BLaER1 (cell line): ENCODE data around the gene LPAR3.

ENCODE experiments used
- H3K27ac ChIP-seq: shearing (Covaris generic); formaldehyde crosslinking; 2 replicates; pipeline ENCODE4 v1.8.1; 2022
- H3K27me3 ChIP-seq: shearing (Covaris generic); formaldehyde crosslinking; 2 replicates; pipeline ENCODE4 v1.8.1; 2022
- H3K36me3 ChIP-seq: shearing (Covaris generic); formaldehyde crosslinking; 2 replicates; pipeline ENCODE4 v1.8.1; 2022
- H3K4me1 ChIP-seq: shearing (Covaris generic); formaldehyde crosslinking; 2 replicates; pipeline ENCODE4 v1.8.1; 2022
- H3K4me2 ChIP-seq: shearing (Covaris generic); formaldehyde crosslinking; 2 replicates; pipeline ENCODE4 v1.8.1; 2022
- H3K4me3 ChIP-seq: shearing (Covaris generic); formaldehyde crosslinking; 2 replicates; pipeline ENCODE4 v1.8.1; 2022
- H3K9ac ChIP-seq: shearing (Covaris generic); formaldehyde crosslinking; 2 replicates; pipeline ENCODE4 v1.8.1; 2022
- H3K9me3 ChIP-seq: shearing (Covaris generic); formaldehyde crosslinking; 2 replicates; pipeline ENCODE4 v1.8.1; 2022
- H4K20me1 ChIP-seq: shearing (Covaris generic); formaldehyde crosslinking; 2 replicates; pipeline ENCODE4 v1.8.1; 2022
- Cebpa-rat ChIP-seq: shearing (Covaris generic); IDR thresholded peaks from 2 replicates; pipeline ENCODE4 v1.8.1; 2022

LPAR3 gene

GRCh38 chr1:84802567-84803232 is 90.3 kb downstream of the LPAR3 start:
- H3K4me2 ChIP-seq, result no peak overlapping the region
- no peak for TF ChIP-seq Cebpa-rat

GRCh38 chr1:84800090-84801073 is 92.6 kb downstream of the LPAR3 start:
- Histone ChIP-seq H3K4me3 (no peak overlapping the region), H3K36me3 (no peaks in the 10 kb centered on the region), H3K9me3 (no peaks in the 10 kb centered on the region), H4K20me1 (no peaks in the 10 kb centered on the region), H3K4me2 (no peak overlapping the region), H3K27me3 (no peaks in the 10 kb centered on the region), H3K27ac (no peak overlapping the region), H3K4me1 (peaks cover 5% of the 10 kb centered on the region), H3K9ac (no peak overlapping the region)
- no peak for TF ChIP-seq Cebpa-rat

More at GRCh38 chr1:84802567-84803232, 90.3 kb downstream of the LPAR3 start:
- H3K27me3 ChIP-seq, result no peaks in the 10 kb centered on the region
- H3K36me3 ChIP-seq, result no peaks in the 10 kb centered on the region
- no peaks in the 10 kb centered on the region for H3K9me3 ChIP-seq
- peaks cover 5% of the 10 kb centered on the region for H3K4me1 ChIP-seq
- no peak overlapping the region for H3K4me3 ChIP-seq
- H3K9ac ChIP-seq, result no peak overlapping the region
- H3K27ac ChIP-seq, result no peak overlapping the region
- H4K20me1 ChIP-seq, result no peaks in the 10 kb centered on the region

GRCh38 chr1:84797603-84798002 is 95.4 kb downstream of the LPAR3 start:
- Histone ChIP-seq H3K9me3 (no peaks in the 10 kb centered on the region), H3K27me3 (no peaks in the 10 kb centered on the region), H3K4me2 (no peak overlapping the region), H3K4me1 (peaks cover 5% of the 10 kb centered on the region), H3K36me3 (no peaks in the 10 kb centered on the region), H3K4me3 (no peak overlapping the region), H4K20me1 (no peaks in the 10 kb centered on the region), H3K9ac (no peak overlapping the region), H3K27ac (no peak overlapping the region)
- no peak for TF ChIP-seq Cebpa-rat

GRCh38 chr1:84795966-84796600 is 96.9 kb downstream of the LPAR3 start:
- H3K9ac ChIP-seq, result no peak overlapping the region
- H3K4me2 ChIP-seq, result no peak overlapping the region
- no peaks in the 10 kb centered on the region for H3K27me3 ChIP-seq
- H3K9me3 ChIP-seq, result no peaks in the 10 kb centered on the region; the same call in 1 of the 2 replicates
- no peak overlapping the region for H3K27ac ChIP-seq
- H3K4me1 ChIP-seq, result peaks cover 5% of the 10 kb centered on the region
- H4K20me1 ChIP-seq, result no peaks in the 10 kb centered on the region
- no peaks in the 10 kb centered on the region for H3K36me3 ChIP-seq
- no peak for TF ChIP-seq Cebpa-rat
- H3K4me3 ChIP-seq, result no peak overlapping the region

- Histone ChIP-seq H3K4me2 (no peak overlapping the region), H3K4me3 (no peak overlapping the region), H3K27ac (no peak overlapping the region), H3K9me3 (no peaks in the 10 kb centered on the region; the same call in 1 of the 2 replicates), H3K9ac (no peak overlapping the region), H3K27me3 (no peaks in the 10 kb centered on the region), H3K36me3 (no peaks in the 10 kb centered on the region), H4K20me1 (no peaks in the 10 kb centered on the region), H3K4me1 (peaks cover 5% of the 10 kb centered on the region)
- TF ChIP-seq Cebpa-rat, result no peak
Observed at GRCh38 chr1:84795213-84795612, 97.8 kb downstream of the LPAR3 start.

GRCh38 chr1:84792421-84792820 is 100.6 kb downstream of the LPAR3 start:
- no peak for TF ChIP-seq Cebpa-rat
- Histone ChIP-seq H3K36me3 (no peaks in the 10 kb centered on the region), H4K20me1 (no peaks in the 10 kb centered on the region)

GRCh38 chr1:84789014-84789413 is 104.0 kb downstream of the LPAR3 start:
- H3K27me3 ChIP-seq, result no peaks in the 10 kb centered on the region
- no peak overlapping the region for H3K27ac ChIP-seq
- no peak overlapping the region for H3K4me2 ChIP-seq
- no peaks in the 10 kb centered on the region for H4K20me1 ChIP-seq
- TF ChIP-seq Cebpa-rat, result no peak
- no peaks in the 10 kb centered on the region for H3K36me3 ChIP-seq
- no peak overlapping the region for H3K4me3 ChIP-seq
- no peak overlapping the region for H3K9ac ChIP-seq
- H3K9me3 ChIP-seq, result no peaks in the 10 kb centered on the region; the same call in 1 of the 2 replicates
- H3K4me1 ChIP-seq, result no peaks in the 10 kb centered on the region

More at GRCh38 chr1:84792421-84792820, 100.6 kb downstream of the LPAR3 start:
- H3K4me1 ChIP-seq, result no peaks in the 10 kb centered on the region
- H3K4me3 ChIP-seq, result no peak overlapping the region
- no peak overlapping the region for H3K9ac ChIP-seq
- no peaks in the 10 kb centered on the region; the same call in 1 of the 2 replicates for H3K9me3 ChIP-seq
- H3K27ac ChIP-seq, result no peak overlapping the region
- H3K27me3 ChIP-seq, result no peaks in the 10 kb centered on the region
- H3K4me2 ChIP-seq, result no peak overlapping the region

- H3K9ac ChIP-seq, result no peak overlapping the region
- H3K4me2 ChIP-seq, result no peak overlapping the region
- H4K20me1 ChIP-seq, result no peaks in the 10 kb centered on the region
Observed at GRCh38 chr1:84785271-84786036, 107.6 kb downstream of the LPAR3 start.

GRCh38 chr1:84782881-84783280 is 110.1 kb downstream of the LPAR3 start:
- Histone ChIP-seq H3K9ac (no peak overlapping the region), H3K4me3 (no peak overlapping the region; the same call in 1 of the 2 replicates), H3K27me3 (no peaks in the 10 kb centered on the region), H4K20me1 (no peaks in the 10 kb centered on the region), H3K36me3 (no peaks in the 10 kb centered on the region), H3K27ac (no peak overlapping the region), H3K4me2 (peak overlapping the region; percentile 80), H3K4me1 (peaks cover 47% of the 10 kb centered on the region), H3K9me3 (no peaks in the 10 kb centered on the region)
- TF ChIP-seq Cebpa-rat, result no peak

More at GRCh38 chr1:84785271-84786036, 107.6 kb downstream of the LPAR3 start:
- H3K9me3 ChIP-seq, result no peaks in the 10 kb centered on the region
- H3K36me3 ChIP-seq, result no peaks in the 10 kb centered on the region
- no peaks in the 10 kb centered on the region for H3K27me3 ChIP-seq
- H3K27ac ChIP-seq, result no peak overlapping the region
- H3K4me1 ChIP-seq, result peaks cover 31% of the 10 kb centered on the region
- no peak for TF ChIP-seq Cebpa-rat
- H3K4me3 ChIP-seq, result no peak overlapping the region
